22Rv1 (cell line): ENCODE data around the gene MDM4.

Experiments
- H3K27ac ChIP-seq: fragments of 450-650 bp; 2 replicates; pipeline ENCODE4 v1.5.1; 2017
- ZFX ChIP-seq: fragments of 450-650 bp; IDR thresholded peaks from 2 replicates; pipeline ENCODE4 v1.6.1; 2017; ENCODE audit warnings: antibody characterized with exemption, borderline replicate concordance
- TF ChIP-seq, protein P1 (sequence below): fragments of 450-650 bp; IDR thresholded peaks from 2 replicates; pipeline ENCODE4 v1.5.1; 2017; ENCODE audit warnings: mild to moderate bottlenecking

The MDM4 gene

GRCh38 chr1:204575221-204576190 is 59.3 kb downstream of the MDM4 start:
- no peak for TF ChIP-seq ZFX
- TF ChIP-seq, protein P1, sequence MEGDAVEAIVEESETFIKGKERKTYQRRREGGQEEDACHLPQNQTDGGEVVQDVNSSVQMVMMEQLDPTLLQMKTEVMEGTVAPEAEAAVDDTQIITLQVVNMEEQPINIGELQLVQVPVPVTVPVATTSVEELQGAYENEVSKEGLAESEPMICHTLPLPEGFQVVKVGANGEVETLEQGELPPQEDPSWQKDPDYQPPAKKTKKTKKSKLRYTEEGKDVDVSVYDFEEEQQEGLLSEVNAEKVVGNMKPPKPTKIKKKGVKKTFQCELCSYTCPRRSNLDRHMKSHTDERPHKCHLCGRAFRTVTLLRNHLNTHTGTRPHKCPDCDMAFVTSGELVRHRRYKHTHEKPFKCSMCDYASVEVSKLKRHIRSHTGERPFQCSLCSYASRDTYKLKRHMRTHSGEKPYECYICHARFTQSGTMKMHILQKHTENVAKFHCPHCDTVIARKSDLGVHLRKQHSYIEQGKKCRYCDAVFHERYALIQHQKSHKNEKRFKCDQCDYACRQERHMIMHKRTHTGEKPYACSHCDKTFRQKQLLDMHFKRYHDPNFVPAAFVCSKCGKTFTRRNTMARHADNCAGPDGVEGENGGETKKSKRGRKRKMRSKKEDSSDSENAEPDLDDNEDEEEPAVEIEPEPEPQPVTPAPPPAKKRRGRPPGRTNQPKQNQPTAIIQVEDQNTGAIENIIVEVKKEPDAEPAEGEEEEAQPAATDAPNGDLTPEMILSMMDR, result no peak

DNA sequence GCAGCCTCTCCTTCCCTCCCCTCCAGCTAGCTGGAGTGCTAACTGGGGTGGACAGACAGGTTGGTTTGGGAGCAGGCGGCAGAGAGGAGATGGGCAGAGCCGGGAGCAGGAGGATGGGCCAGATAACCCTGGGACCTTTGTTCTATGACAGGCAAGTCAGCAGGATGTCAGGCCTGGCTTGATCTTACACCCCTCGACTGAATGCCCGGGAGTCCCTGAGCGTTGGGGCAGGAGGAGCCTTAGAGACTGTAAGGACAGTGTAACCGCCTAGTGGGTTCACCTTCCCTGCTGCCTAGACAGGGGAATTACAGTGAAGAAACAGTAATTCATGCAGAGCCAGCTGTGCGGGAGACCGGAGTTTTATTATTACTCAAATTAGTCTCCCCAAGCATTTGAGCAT is 60.2 kb downstream of the MDM4 start:
- no peak for TF ChIP-seq ZFX
- TF ChIP-seq, protein P1, result no peak
- H3K27ac ChIP-seq, result no peak overlapping the region

More at GRCh38 chr1:204575221-204576190, 59.3 kb downstream of the MDM4 start:
- no peak overlapping the region for H3K27ac ChIP-seq

GRCh38 chr1:204577794-204578478 is 61.7 kb downstream of the MDM4 start:
- H3K27ac ChIP-seq, result no peak overlapping the region
- no peak for TF ChIP-seq ZFX
- TF ChIP-seq, protein P1, result no peak

DNA sequence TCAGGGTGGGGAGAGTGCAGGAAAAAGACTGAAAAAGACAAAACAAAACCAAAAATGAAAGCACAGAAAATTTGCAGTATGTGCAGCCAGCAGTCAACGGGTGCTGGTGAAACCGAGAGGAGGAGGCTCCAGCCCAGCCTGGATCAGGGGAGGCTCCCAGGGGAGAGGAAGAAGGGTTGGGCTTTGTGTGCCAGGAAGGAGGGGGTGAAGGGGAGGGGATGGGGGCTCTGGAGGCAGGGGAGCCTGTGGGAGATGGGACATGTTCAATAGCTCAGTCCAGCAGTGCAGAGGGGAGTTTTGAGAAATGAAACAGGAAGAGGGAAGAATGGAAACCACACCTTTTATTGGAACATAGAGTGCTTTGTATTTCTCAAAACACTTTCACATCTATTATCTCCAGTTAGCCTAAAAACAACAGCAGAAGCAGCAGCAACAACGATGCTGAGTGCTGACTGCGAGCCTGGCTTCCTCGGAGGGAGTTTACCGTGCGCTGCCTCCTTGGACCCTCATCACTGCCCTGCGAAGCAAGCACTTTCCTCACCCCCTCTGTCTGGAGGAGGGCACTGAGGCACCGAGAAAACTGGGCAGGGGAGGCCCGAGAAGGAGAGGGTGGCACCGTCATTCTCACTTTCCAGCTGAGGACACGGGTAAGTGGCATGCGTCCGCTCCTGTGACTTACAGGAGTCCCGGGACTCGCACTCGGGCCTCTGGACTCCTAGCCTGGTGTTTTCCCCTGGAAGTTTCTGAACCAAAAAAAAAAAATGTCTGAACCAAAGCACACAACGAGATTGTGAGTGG is 62.9 kb downstream of the MDM4 start:
- no peak overlapping the region for H3K27ac ChIP-seq
- TF ChIP-seq, protein P1, result no peak
- no peak for TF ChIP-seq ZFX

GRCh38 chr1:204579681-204580080 is 63.5 kb downstream of the MDM4 start:
- no peak for TF ChIP-seq ZFX
- TF ChIP-seq, protein P1, result no peak
- H3K27ac ChIP-seq, result no peak overlapping the region

DNA sequence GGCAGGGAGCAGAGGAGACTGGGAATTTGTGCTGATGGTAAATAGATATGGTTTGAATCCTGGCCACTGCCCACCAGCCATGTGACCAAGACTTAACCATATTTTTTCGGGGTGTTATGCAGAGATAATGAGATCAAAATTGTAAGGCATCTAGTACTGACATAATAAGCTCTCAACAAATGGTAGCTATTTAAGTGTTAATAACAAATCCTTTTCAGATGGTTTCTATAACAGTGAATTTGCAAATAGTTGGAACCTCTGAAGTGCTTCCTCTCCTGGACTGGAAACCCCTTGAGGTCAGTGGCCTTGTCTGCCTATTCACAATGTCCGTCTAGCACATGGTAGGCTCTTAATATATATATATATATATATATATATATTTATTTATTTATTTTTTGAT is 64.7 kb downstream of the MDM4 start:
- no peak for TF ChIP-seq ZFX
- TF ChIP-seq, protein P1, result no peak
- H3K27ac ChIP-seq, result no peak overlapping the region
